ENCODE measurements around the gene GJB6. TPM values are rescaled to one million over a fixed set of nuclear protein-coding genes. Genes with fewer than 3 reads are reported as not detected.

Gene GJB6
- not detected in 2 replicates for total RNA-seq

GRCh38 chr13:20231839-20232555 is at the start of gene GJB6:
Gene GJB6, minus strand, starts transcription at chr13:20232319. Its CDS starts 8,839 bp downstream, at chr13:20223480.

GRCh38 chr13:20192836-20193161 is 39.3 kb downstream of the GJB6 start, which contains the start of gene GJB2:
Gene GJB2, minus strand, starts transcription at chr13:20192938. Its CDS starts 3,357 bp downstream, at chr13:20189581.

Other genes starting within 250 kb of the GJB6 start
- gene GJA3, start 71.3 kb downstream of the GJB6 start, total RNA-seq, result 1.1 and 2.2 TPM in 2 replicates
- 1.5 and 2.7 TPM in 2 replicates for gene GJB2, start 39.4 kb downstream of the GJB6 start, total RNA-seq